ENCODE results near the gene PPARG. TPM values are rescaled to one million over a fixed set of nuclear protein-coding genes. Genes with fewer than 3 reads are reported as not detected.
"Not testable (repeated sequence)": the region's sequence is repeated elsewhere in the genome, so short reads cannot be mapped to it uniquely, and the experiment has no call there.

The PPARG gene
- 7.8 TPM for total RNA-seq
- long read RNA-seq, transcript PPARG-202 (8 exons, 1,870 nt), result major isoform, 7 of 13 reads
- long read RNA-seq, partial matches to known transcripts, result 1 of 13 reads
- long read RNA-seq, other reads (novel, unspliced or antisense), result 1 of 13 reads

DNA sequence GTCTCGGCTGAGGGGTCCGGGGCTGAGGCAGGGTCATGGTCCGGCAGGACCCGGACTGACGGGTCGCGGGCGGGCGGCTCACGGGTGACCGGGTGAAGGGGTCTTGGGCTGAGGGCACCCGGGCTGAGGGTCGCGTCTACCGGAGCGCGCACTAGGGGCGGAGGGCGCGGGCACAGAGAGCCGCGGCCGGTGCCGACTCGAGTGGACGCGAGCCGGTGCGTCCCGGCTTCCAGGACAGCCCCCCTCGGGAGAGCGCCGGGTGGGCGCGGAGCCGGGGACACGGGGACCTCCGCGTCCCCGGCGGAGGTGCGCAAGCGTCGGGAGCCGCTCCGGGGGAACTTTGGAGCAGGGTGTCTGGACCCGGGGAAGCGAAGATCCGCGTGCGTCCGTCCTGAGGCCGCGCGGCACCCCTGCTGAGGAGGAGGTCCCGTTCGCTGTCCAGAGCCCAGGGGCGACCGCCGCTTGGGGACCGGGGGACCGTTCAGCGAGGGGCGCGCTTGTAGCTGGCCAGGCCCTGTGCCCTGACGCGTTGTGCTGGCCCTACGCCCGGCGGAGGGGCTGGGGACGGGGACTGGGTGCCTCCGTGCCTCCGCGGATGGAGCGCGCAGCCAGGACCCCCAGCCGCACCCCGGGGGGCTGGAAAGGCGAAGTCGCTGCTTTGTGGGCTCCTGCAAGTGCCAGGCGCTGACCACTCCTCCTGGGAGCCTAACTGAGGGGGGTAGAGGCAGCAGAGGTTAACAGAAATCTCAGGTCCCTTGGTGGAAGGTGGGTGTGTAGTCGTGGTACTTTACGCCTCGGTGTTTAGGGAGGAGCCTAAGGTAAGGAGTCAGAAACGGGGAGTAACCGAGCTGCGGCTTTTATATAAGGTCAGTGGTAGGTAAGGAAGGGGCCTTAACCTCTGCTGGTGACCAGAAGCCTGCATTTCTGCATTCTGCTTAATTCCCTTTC is at the start of gene PPARG:
Gene PPARG (plus strand): TSS at position 889 of the 948 bp plus-strand sequence. CDS start 90,642 bp downstream, outside the sequence.
- no peak for DNase-seq (ENCODE audit: low spot score)
- intact Hi-C loops (cut with DNase I), result loop anchor here (5.0 kb wide), 1 partner anchor 194 kb away; the partner anchor contains the start of gene TSEN2

DNA sequence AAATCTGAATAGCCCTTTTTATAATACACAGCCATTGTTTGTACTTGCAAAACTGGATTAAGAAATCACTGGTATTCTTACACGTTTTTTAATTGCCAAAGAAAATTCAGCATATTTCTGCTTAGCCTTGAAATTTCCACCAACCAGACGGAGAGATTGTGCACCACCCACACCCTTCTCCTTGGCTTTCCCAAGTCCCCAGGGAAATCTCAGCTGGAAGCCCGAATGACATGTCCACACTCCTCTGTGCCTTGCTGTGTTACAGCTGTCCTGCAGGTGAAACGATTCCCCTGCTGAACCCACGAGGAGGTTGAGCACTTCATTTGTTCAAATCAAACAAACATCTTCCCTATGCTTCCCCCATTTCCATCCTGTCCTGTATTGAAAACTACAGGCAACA is 49.6 kb upstream of the PPARG start:
- DNase-seq (ENCODE audit: low spot score), result no peak
- intact Hi-C loops (cut with DNase I), result no loop called here

DNA sequence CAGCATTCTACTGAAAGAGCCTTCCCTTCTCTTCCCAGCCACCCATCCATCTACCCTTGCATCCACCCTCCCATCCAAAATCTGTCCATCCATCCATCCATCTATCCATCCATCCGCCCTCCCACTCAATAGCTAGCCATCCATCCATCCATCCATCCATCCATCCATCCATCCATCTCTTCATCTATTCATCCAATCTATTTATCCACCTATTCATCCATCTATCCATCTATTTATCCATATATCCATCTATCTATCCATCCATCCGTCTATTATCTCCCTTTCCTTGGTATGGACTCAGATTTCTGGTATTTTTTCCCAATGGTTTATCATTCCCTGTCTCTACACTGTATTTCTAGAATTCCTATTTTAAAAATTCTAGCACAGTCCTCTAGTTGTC is 46.1 kb upstream of the PPARG start:
- intact Hi-C loops (cut with DNase I), result no loop called here
- no peak for DNase-seq (ENCODE audit: low spot score)

DNA sequence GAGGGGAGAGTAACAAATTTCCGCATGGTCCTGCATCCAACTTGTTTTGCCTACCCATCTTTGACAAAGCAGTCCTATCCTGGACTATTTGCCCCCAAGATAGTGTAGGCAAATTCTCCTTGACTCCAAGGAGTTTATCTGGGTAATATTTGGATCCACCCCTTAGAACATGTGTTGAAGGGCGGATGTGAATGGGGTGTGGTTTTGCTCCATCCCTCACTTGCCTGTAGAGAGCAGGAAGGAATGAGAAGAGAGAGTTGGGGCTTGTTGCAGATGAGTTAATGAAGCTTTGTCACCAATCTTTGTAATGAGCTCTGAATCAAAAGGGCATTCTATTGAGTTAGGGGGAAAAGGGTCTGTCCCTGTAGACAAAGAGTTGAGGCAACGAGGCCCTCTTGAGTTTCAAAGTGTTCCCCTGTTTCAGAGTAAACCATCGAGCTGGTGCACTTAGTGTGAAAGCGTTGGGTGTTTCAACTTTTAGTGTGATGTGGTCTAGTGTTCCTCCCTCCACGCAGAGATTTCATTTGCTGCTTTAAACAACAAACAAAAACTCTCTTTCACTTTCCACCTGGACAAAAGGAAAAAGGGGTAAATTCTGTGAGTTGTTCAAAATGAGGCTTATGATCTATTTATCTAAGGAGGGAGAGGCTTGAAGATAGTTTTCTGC is 42.2 kb upstream of the PPARG start:
- DNase-seq (ENCODE audit: low spot score), result no peak
- intact Hi-C loops (cut with DNase I), result no loop called here

DNA sequence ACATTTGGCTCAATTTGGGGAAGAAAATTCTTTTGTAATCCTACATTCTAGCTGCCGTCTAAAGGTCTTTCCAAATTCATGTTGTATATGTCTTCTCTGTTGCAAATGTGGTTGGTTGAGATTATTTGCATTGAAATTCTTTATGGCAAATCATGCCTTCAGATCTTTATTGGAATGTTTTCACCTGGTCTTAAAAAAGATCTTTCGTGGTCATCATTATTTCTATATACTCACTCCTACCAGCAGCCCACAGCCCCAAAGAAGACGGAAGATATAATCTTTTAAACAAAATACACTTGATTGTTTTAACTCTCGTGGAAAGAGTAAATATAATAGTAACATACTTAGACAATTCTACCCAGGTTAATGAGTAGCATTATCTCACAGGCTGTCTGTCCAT is 41.5 kb upstream of the PPARG start:
- no peak for DNase-seq (ENCODE audit: low spot score)
- intact Hi-C loops (cut with DNase I), result no loop called here

DNA sequence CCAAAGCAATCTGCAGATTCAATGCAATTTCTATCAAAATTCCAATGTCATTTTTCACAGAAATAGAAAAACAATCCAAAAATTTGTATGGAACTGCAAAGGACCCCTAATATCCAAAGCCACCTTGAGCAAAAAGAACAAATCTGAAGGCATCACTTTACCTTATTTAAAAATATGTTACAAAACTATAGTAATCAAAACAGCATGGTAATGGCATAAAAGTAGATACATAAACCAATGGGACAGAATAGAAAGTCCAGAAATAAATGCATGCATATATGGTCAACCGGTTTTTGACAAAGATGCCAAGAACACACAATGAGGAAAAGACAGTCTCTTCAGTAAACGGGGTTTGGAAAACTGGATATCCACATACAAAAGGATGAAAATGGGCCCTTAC is 39.4 kb upstream of the PPARG start:
- no peak for DNase-seq (ENCODE audit: low spot score)
- intact Hi-C loops (cut with DNase I), result no loop called here

DNA sequence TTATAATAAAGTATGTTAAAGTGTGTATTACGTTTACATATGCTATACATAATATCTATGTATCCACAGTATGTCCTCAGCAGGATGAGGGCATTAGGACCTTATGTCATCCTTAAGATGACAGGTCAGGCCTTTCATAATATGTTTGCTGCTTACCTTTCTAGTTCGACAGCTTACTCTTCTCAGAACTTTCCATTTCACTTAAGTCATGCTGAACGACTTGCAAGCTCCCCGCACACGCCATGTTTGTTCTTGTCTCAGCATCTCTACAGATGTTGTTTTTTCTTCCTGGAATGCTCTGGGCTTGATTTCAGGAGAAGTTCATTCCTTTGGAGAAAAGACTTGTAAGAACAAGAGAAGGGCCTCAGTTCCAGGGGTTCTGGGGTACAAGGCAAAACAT is 36.0 kb upstream of the PPARG start:
- DNase-seq (ENCODE audit: low spot score), result no peak
- intact Hi-C loops (cut with DNase I), result no loop called here

DNA sequence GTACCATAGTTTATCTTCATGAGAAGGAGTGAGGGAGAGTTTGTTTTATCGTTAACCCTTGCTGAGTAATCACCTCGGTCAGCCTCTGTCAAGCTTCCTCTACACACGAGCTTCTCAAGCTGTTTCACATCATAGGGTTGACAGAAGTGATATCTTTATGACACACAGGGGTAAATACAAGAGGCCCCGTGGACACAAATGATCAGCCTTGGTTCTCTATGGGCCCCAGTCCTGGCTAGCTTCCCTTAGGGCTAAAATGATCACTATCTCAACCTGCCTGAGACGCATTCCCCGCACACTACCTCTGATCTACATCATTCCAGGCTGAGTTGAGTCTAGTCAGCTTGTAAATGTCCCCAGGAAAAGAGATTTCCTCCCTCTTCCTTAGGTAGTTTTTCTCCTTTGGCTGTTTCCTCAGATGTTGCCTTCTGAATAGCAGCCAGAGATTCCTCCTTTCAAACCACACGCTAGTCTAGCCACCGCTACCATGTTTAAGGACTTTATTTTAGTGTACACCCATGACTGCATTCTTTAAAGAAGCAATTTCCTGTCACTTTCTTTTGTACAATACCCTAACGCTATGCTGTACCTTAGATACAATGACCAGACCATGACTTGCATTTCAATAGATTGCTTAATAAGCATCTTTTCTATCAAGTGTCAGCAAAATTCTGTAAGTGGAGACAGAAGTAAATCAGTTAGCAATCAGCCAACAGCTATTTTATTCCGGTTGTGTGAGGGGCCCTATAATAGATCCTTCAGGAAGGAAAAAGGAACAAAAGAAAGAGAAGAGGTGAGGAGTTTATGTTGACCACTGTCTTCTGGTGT is 35.1 kb upstream of the PPARG start:
- intact Hi-C loops (cut with DNase I), result no loop called here
- no peak for DNase-seq (ENCODE audit: low spot score)

DNA sequence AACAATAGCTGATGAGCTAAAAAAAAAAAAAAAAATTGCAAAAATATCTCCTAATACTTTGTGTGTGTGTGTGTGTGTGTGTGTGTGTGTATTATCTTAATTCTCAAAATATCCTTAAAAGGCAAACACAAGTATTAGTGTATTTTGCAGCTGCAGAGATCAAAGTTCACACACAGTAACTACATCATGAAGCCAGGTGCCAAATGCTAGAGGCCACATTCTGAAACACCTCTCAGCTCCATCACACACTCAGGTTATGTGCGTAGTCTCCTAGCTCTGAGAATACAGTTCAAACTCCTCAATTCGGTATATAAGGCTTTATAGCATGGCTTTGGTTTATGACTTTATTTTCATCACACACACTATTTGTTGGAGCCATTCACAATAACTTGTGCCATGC is 33.5 kb upstream of the PPARG start:
- intact Hi-C loops (cut with DNase I), result no loop called here
- DNase-seq (ENCODE audit: low spot score), result no peak

DNA sequence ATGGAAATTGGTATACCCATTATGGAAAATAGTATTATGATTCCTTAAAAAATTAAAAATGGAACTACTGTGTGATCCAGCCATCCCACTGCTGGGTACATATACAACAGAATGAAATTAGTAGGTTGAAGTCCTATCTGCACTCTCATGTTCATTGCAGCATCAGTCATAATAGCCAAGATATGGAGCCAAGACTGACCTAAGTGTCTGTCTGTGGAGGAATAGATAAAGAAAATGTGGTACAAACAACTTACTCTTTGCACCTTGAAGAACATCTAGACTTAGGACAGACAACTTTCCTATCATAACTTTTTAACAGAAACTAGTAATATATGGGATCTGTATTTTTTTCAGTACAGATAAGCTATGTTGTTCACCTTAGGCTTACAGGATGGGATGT is 30.0 kb upstream of the PPARG start:
- intact Hi-C loops (cut with DNase I), result no loop called here

DNA sequence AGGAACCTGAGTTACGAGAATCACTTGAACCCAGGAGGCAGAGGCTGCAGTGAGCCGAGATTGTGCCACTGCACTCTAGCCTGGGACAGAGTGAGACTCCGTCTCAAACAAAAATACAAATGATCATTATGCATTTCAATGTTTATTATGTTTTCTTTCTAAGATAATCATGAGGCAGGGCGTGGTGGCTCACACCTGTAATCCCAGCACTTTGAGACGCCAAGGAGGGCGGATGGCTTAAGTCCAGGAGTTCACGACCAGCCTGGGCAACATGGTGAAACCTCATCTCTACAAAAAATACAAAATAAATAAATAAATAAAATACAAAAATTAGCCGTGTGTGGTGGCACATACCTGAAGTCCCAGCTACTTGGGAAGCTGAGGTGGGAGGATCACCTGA is 26.7 kb upstream of the PPARG start:
- DNase-seq (ENCODE audit: low spot score); intact Hi-C loops (cut with DNase I): not testable (repeated sequence)

More for the DNA sequence above, 30.0 kb upstream of the PPARG start:
- no peak for DNase-seq (ENCODE audit: low spot score)

DNA sequence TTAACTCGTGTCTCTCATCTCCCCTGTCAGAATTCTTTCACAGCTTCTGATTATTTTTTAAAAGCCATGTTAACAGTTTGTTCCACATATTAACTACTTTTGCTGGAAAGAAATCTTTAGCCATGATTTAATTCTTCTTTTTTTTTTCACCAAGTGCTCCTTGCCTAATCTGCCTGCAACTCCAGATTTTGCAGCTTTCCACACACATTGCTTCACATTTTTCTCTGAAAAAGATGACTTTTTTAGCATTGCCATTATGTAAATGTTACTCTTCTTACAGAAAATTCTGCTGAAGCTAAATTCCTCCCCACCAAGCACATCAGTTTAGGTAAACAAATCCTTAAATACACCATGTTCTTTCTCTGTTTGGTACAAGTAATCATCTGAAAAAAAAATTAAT is 23.4 kb upstream of the PPARG start:
- DNase-seq (ENCODE audit: low spot score), result no peak
- intact Hi-C loops (cut with DNase I), result no loop called here

DNA sequence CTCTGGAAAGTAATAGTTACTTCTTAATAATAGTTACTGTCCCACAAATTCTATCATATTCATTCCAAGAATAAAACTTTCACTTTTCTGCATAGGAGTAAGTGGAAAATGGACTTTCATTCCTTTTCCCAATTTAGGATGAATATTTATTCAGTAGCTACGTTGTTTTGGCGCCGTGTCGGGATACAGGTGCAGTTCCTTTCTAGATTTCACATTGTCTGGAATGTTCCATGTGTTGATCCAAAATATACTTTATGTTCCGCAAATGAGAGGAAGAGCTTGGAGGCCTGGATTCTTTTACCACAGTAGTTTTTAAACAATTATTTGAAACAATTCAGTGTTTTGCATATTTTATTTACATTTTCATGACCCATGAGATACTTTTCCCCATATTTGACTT is 22.8 kb upstream of the PPARG start:
- intact Hi-C loops (cut with DNase I), result no loop called here
- no peak for DNase-seq (ENCODE audit: low spot score)

DNA sequence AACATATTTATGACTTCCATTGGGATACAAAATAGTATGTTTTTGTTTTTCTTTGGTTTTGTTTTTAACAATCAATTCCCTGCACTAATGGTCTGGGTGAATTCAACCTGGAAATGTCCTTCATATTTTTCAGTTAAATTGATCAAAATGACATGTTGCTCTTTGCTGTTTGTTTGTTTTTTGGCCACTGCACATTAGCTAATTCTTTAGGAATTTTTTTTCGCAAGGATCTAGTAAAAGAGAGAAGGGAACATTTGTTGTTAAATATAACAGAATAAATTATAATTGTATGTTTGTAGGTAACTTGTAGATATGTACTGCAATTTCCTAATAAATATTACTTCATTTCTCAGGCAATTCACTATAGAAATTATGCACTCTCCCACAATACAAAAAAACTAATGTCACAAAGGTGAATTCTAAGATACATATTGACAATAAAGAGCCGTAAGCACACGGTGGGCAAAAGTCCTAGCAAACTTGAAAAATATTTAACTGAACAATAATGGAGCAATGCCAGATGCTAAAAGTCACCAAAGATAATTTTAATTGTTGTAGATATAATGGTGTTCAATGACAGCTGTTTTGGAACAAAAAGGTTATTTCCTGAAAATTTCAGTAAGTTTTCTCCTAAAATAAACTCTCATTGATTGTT is 21.4 kb upstream of the PPARG start:
- intact Hi-C loops (cut with DNase I), result no loop called here
- no peak for DNase-seq (ENCODE audit: low spot score)

DNA sequence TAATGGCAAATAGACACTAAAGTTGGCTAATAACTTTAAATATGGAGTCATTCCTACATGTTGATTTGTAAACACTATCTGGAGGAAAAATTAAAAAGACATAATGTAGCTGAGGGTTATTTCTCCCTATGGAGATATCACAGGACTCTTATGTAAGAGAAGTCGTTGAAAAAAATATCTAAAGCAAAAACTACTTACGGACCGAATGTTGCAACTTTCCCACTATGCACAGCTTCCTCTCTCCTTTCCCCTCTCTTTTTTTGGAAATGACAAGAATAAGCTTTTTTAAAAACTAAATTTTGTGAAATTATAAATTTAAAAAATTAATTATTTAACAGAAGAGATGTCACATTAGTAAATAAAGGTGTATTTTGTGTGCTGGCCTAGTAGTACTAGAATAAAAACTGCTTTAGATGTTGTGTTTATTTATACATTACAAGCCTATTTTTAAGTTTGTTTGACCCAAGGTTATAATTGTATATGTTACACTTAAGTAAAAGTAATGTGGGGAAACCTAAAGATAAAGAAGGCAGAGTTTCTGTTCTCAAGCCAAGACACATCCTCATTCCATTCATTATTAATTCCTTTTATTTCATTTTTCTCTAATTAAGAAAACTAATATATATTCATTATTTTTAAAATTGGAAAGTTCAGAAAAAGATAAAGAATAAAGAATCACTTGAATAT is 20.7 kb upstream of the PPARG start:
- intact Hi-C loops (cut with DNase I), result no loop called here

DNA sequence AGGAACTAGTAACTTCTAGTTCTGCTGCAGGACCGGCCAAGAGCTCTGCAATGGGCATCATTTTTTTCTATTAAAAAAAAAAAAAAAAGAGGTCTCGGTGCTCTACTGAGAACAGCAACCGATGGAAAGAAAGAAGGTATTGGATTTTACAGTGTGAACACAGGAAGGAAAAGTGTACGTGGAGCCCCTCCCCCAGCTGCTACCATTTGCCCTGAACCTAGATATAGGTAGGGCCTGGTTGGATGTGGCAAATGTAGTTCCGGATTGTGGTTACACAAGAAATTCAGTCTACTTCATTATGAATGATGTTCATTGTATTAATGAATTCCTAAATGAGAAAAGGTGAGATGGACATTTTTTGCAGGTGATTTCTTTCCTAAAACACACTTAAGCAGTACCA is 17.9 kb upstream of the PPARG start:
- intact Hi-C loops (cut with DNase I), result no loop called here

More for the DNA sequence above, 20.7 kb upstream of the PPARG start:
- DNase-seq (ENCODE audit: low spot score), result no peak

DNA sequence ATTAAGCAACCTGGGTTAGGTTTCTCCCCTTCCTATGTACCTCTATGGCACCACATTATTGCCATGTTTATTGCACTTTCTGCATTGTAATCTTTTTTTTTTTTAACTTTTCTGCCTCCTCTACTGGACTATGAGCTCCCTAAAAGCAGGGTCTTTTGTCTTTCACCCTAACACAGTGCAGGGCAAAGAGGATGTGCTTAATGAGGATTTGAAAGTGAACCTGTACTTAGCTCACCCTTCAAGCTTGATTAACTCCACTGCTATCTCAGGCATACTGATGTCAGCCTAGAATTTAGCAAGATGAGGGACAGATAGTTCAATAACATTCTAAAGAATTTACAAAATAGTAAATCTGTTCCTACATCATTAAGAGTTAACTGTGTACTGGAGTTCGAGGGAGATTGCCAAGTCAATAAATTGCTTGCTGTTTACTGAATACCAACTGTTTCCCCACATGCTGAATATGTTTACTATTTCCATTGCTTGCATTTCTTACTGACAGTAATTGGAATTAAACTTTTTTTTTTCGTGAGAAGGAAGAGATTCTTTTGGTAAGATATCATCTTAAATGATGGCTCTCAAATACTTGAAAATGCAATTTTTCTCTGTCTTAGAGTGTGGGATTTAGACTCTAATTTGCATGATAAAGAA is 15.7 kb upstream of the PPARG start:
- no peak for DNase-seq (ENCODE audit: low spot score)
- intact Hi-C loops (cut with DNase I), result no loop called here

More for the DNA sequence above, 17.9 kb upstream of the PPARG start:
- DNase-seq (ENCODE audit: low spot score), result no peak

DNA sequence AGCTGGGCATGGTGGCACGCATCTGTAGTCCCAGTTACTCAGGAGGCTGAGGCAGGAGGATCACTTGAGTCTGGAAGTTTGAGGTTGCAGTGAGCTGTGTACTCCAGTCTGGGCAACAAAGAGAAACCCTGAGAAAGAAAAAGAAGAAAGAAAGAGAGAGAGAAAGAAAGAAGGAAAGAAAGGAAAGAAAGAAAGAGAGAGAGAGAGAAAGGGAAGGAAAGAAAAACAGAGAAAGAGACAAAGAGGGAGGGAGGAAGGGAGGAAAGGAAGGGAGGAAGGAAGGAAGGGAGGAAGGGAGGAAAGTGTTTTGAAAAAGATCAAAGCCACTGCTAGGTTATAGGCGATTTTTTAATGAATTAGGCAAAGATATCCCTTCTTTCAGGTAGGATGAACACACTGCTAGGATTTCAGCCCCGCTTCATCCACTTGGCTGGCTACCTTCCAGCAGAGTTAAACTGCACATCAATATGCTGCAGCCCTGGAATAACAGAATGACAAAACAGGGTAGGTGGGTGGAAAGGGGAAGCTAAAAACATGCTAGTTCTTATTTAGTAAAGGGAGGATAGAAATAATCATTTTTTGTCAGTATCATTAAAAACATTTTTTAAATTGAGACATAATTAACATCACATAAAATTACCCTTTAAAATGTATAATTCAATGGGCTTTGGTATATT is 12.8 kb upstream of the PPARG start:
- DNase-seq (ENCODE audit: low spot score), result no peak
- intact Hi-C loops (cut with DNase I), result no loop called here

Data from cardiac septum (tissue), 1 donor.